OCI-LY3 (cell line): ENCODE results near the gene SLC35F3.
A peak's percentile ranks its signal among the peaks of the same experiment; 100 is the strongest.

ENCODE experiments used
- H2AFZ ChIP-seq: fragments of 200-600, 300-600 bp; shearing (Covaris generic); 2 replicates; pipeline ENCODE4 v1.6.0; 2014; ENCODE audit warnings: antibody characterized with exemption, low read depth, low read length
- H3K27ac ChIP-seq: fragments of 200-600, 300-600 bp; sonication (generic); 2 replicates; pipeline ENCODE4 v1.5.1; 2014; ENCODE audit warnings: mild to moderate bottlenecking, low read length, moderate library complexity, mixed read lengths
- H3K27me3 ChIP-seq: fragments of 200-600, 300-600 bp; sonication (generic); 2 replicates; pipeline ENCODE4 v1.6.1; 2014; ENCODE audit warnings: low read depth, low read length, mixed read lengths
- H3K36me3 ChIP-seq: fragments of 200-600, 300-600 bp; sonication (generic); replicated peaks from 2 replicates; pipeline ENCODE3; 2014; ENCODE audit warnings: low read depth, low read length, mixed read lengths
- H3K4me1 ChIP-seq: fragments of 300-600, 200-600 bp; sonication (generic); 2 replicates; pipeline ENCODE4 v1.6.1; 2014; ENCODE audit warnings: low read length, mixed read lengths
- H3K4me2 ChIP-seq: fragments of 200-600, 300-600 bp; sonication (generic); 2 replicates; pipeline ENCODE4 v1.6.1; 2014; ENCODE audit warnings: low read length, mixed read lengths
- H3K4me3 ChIP-seq: fragments of 300-600, 200-600 bp; sonication (generic); 2 replicates; pipeline ENCODE4 v1.5.1; 2014; ENCODE audit warnings: antibody characterized with exemption, mild to moderate bottlenecking, low read length, moderate library complexity
- H3K79me2 ChIP-seq: fragments of 300-600, 200-600 bp; shearing (Covaris generic); 2 replicates; pipeline ENCODE4 v1.6.1; 2014; ENCODE audit warnings: mild to moderate bottlenecking, low read length, mixed read lengths
- H3K9ac ChIP-seq: fragments of 300-600, 200-600 bp; shearing (Covaris generic); 2 replicates; pipeline ENCODE4 v1.6.0; 2014; ENCODE audit warnings: mild to moderate bottlenecking, low read length, moderate library complexity
- H3K9me3 ChIP-seq: fragments of 200-600, 300-600 bp; shearing (Covaris generic); 2 replicates; pipeline ENCODE4 v1.6.1; 2014; ENCODE audit warnings: low read length, mixed read lengths; ENCODE audit not compliant: insufficient read depth
- H4K20me1 ChIP-seq: fragments of 200-600, 300-600 bp; sonication (generic); 2 replicates; pipeline ENCODE4 v1.6.1; 2016; ENCODE audit warnings: low read length, mixed read lengths; ENCODE audit not compliant: insufficient read depth
- EZH2phosphoT487 ChIP-seq: fragments of 200-600 bp; shearing (Covaris generic); IDR thresholded peaks from 2 replicates; pipeline ENCODE4 v1.6.1; 2018; ENCODE audit warnings: antibody characterized with exemption, mixed run types, low read depth
- TF ChIP-seq, protein P1 (sequence below): fragments of 200-600, 300-600 bp; sonication (generic); IDR thresholded peaks from 2 replicates; pipeline ENCODE4 v1.5.1; 2014; ENCODE audit warnings: antibody characterized with exemption, low read length, low read depth

SLC35F3 gene

DNA sequence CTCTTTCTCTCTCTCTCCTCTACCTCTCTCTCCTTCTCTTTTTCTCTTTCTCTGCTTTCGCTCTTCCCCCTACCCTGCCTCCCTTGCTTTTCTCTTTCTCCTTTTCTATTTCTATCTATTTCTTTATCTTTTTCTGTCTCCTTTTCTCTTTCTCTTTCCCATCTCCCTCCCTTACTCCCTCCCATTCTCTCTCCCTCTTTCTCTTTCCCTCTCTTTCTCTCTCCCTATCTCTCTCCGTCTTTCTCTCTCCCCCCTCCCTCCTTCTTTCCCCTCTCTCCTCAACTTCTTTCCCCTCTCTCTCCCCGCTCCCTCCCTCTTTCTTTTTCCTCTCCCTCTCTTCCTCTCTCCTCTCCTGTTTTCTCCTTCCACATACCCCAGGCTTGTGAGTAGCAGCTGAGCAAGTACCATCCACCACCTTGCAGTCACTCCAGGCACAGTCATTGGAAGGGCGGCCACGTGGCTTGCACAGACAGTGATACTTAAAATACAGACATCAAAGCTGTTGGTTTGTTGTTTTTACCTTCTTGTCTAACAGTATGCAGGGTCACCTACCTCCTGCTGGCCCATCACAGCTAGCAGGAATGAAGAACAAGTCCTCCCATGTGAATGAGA lies 259.7 kb downstream of the SLC35F3 start:
- H2AFZ ChIP-seq: no peak overlapping the region

DNA sequence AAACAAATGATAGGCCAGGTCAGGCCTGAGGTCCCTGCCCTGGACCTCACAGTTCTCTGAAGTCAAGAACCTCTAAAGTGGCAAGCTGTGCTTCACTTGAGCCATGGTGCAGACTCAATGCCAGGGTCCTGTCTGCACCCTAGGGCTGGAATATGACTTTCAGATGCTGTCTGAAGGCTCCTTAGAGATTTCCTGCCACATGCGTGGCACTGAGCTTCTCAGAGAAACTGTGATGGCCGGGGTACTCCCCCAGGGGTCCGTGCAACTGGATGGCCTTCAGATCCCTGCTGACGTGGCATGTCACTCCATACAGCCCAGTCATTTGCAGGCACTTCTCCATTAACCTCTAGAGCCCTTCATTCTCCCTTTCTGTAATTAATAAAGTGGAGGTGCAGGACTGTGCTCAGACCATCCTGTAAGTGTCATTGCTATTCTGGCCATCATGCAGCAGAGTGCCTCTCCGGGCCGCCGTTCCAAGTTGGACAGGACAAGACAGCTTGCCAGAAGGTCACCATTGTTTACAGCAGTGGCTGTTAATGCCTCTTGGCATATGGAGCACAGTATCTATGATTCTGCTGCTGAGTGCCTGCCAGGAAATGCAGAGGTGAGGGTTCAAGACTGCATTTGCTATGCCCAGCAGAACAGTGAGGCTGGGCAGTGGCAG lies 263.7 kb downstream of the SLC35F3 start:
- Histone ChIP-seq H3K27ac (no peak overlapping the region), H3K9me3 (no peaks in the 10 kb centered on the region), H3K27me3 (peaks cover 27% of the 10 kb centered on the region), H4K20me1 (no peaks in the 10 kb centered on the region), H2AFZ (no peak overlapping the region), H3K4me1 (peaks cover 29% of the 10 kb centered on the region), H3K4me2 (no peak overlapping the region), H3K79me2 (no peaks in the 10 kb centered on the region), H3K9ac (no peak overlapping the region), H3K4me3 (no peak overlapping the region), H3K36me3 (no peaks in the 10 kb centered on the region)
- TF ChIP-seq, protein P1, sequence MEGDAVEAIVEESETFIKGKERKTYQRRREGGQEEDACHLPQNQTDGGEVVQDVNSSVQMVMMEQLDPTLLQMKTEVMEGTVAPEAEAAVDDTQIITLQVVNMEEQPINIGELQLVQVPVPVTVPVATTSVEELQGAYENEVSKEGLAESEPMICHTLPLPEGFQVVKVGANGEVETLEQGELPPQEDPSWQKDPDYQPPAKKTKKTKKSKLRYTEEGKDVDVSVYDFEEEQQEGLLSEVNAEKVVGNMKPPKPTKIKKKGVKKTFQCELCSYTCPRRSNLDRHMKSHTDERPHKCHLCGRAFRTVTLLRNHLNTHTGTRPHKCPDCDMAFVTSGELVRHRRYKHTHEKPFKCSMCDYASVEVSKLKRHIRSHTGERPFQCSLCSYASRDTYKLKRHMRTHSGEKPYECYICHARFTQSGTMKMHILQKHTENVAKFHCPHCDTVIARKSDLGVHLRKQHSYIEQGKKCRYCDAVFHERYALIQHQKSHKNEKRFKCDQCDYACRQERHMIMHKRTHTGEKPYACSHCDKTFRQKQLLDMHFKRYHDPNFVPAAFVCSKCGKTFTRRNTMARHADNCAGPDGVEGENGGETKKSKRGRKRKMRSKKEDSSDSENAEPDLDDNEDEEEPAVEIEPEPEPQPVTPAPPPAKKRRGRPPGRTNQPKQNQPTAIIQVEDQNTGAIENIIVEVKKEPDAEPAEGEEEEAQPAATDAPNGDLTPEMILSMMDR: no peak
- no peak for TF ChIP-seq EZH2phosphoT487

More for the DNA sequence above, 259.7 kb downstream of the SLC35F3 start:
- H3K79me2 ChIP-seq: no peaks in the 10 kb centered on the region
- no peaks in the 10 kb centered on the region for H3K36me3 ChIP-seq
- no peak overlapping the region for H3K9ac ChIP-seq
- peaks cover 35% of the 10 kb centered on the region for H3K4me1 ChIP-seq
- H3K27ac ChIP-seq: no peak overlapping the region
- no peak for TF ChIP-seq EZH2phosphoT487
- TF ChIP-seq, protein P1: no peak
- H3K4me3 ChIP-seq: peak overlapping the region; percentile 21
- no peaks in the 10 kb centered on the region for H3K9me3 ChIP-seq
- peak overlapping the region; percentile 48 for H3K4me2 ChIP-seq
- no peaks in the 10 kb centered on the region for H4K20me1 ChIP-seq
- 0 out of 2 replicates have a peak, but pooled peaks cover 4% of the 10 kb centered on the region for H3K27me3 ChIP-seq

DNA sequence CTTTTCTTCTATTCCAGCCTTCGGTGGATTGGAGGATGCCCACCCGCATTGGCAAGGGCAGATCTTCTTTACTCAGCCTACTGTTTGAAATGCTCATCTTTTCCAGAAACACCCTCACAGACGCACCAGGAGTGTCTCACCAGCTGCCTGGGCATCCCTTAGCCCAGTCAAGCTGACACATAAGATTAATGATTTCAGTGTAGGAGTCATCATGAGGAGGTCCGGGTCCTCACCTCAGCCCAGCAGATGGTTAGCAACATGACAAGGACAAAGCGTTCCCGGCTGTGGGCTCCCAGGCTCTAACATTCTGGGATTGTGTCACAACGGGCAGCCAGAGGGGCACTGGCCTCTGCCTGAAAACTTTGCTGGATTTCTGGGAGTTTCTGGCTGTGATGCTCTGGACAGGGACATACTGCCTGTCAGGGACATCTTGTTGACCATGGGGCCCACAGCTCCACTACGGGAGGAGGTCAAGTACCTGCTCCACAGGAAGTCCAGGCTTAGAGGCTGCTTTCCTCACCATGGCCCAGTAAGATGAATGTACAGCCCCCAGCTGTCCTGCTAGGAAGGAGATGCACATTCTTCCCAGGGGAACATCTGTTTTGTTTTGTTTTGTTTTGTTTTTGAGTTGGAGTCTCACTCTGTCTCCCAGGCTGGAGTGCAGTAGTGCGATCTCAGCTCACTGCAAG lies 264.8 kb downstream of the SLC35F3 start:
- H3K4me1 ChIP-seq: peaks cover 18% of the 10 kb centered on the region
- TF ChIP-seq, protein P1: no peak
- no peak for TF ChIP-seq EZH2phosphoT487
- no peak overlapping the region for H3K9ac ChIP-seq
- H3K4me3 ChIP-seq: no peak overlapping the region
- H3K27me3 ChIP-seq: peaks cover 32% of the 10 kb centered on the region
- no peak overlapping the region for H2AFZ ChIP-seq
- no peaks in the 10 kb centered on the region for H3K36me3 ChIP-seq
- H4K20me1 ChIP-seq: no peaks in the 10 kb centered on the region
- H3K9me3 ChIP-seq: no peaks in the 10 kb centered on the region
- H3K79me2 ChIP-seq: no peaks in the 10 kb centered on the region
- no peak overlapping the region for H3K4me2 ChIP-seq
- no peak overlapping the region for H3K27ac ChIP-seq

DNA sequence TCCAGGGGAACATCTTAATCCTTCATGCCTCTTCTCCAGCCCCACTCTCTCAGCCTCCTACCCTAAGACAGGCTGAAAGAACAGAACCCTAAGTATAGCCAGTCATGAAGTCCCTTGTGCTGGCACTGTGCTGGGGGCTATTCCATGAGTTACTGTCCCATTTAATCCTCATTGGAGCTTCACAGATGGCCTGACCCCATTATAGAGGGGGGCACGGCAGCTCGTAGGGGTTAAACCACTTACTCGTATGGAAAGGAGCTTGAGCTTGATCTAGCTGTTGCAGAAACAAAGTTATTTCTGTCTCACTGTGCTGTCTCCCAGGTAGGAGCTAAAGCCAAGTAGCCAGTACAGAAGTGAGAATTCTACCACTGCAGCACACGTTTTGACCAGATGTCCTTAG lies 265.6 kb downstream of the SLC35F3 start:
- Histone ChIP-seq H3K4me3 (no peak overlapping the region), H3K9me3 (no peaks in the 10 kb centered on the region), H3K4me1 (peaks cover 12% of the 10 kb centered on the region), H3K36me3 (no peaks in the 10 kb centered on the region), H3K9ac (no peak overlapping the region), H2AFZ (no peak overlapping the region), H4K20me1 (no peaks in the 10 kb centered on the region), H3K79me2 (no peaks in the 10 kb centered on the region), H3K27ac (no peak overlapping the region), H3K27me3 (peaks cover 40% of the 10 kb centered on the region), H3K4me2 (no peak overlapping the region)
- TF ChIP-seq, protein P1: no peak
- TF ChIP-seq EZH2phosphoT487: no peak
